Stomach (tissue), 9 donors: Measurements from ENCODE around the gene FDPS. TPM values are rescaled to one million over a fixed set of nuclear protein-coding genes. Genes with fewer than 3 reads are reported as not detected.

Source experiments
- DNase-seq, 2 donors: peaks; one replicate each; pipeline versions ENCODE4 v3.0.0 to v3.0.0-alpha.2; 2013 to 2019
- H3K27ac ChIP-seq, 5 donors: fragments of 200-600 bp in 4 of 5; sonication (generic) in 4 of 5; one replicate each; pipeline ENCODE4 v1.5.1; 2013 to 2019; ENCODE audit warnings: mild to moderate bottlenecking in 1 of 5, moderate library complexity in 1 of 5
- H3K27me3 ChIP-seq, 3 donors: fragments of 200-600 bp; sonication (generic); one replicate each; pipeline ENCODE4 v1.5.1; 2017 to 2019; ENCODE audit warnings: mixed run types in 1 of 3
- H3K36me3 ChIP-seq, 4 donors: fragments of 200-600 bp; sonication (generic); 1 replicate in 3 of 4; 2 replicates in 1 of 4; pipeline ENCODE4 v1.5.1; 2016 to 2019
- H3K4me1 ChIP-seq, 4 donors: fragments of 200-600 bp; sonication (generic); one replicate each; pipeline ENCODE4 v1.5.1; 2016 to 2019
- H3K4me3 ChIP-seq, 4 donors: fragments of 200-600 bp; sonication (generic) in 3 of 4; one replicate each; pipeline ENCODE4 v1.5.1; 2016 to 2019; ENCODE audit warnings: mild to moderate bottlenecking in 1 of 4
- H3K9me3 ChIP-seq, 4 donors: fragments of 200-600 bp; sonication (generic); one replicate each; pipeline ENCODE4 v1.5.1; 2016 to 2019
- EP300 ChIP-seq: sonication (generic); formaldehyde crosslinking; IDR thresholded peaks from one replicate; pipeline ENCODE4 v1.6.1; 2017; ENCODE audit warnings: antibody characterized with exemption
- POLR2A ChIP-seq, 4 donors: fragments of 450-650 bp; IDR thresholded peaks; one replicate each; pipeline ENCODE4 v1.6.1; 2016; ENCODE audit warnings: antibody characterized with exemption in 4 of 4, control low read depth in 2 of 4, mild to moderate bottlenecking in 1 of 4, moderate library complexity in 1 of 4
- POLR2AphosphoS5 ChIP-seq, 3 donors: sonication (generic); formaldehyde crosslinking; IDR thresholded peaks; one replicate each; pipeline ENCODE4 v1.6.1; 2016; ENCODE audit warnings: antibody characterized with exemption in 3 of 3
- WGBS, 5 donors: extraction: QIAGEN DNeasy Blood & Tissue Kit in 3 of 5; methylation state at CpG; one replicate each; pipeline versions ENCODE4 v1.1.5 to v1.1.7; 2013 to 2018; 5-methylcytosine and 5-hydroxymethylcytosine counted together
- intact Hi-C: fragments of 100-400 bp; cut with DNase I; formaldehyde crosslinking; loops from one replicate; pipeline ENCODE4 v1.15.1; 2023; ENCODE audit warnings: low total_unique reads
- polyA plus RNA-seq, 3 donors: library from polyadenylated mRNA; stranded (reverse); fragments of 200-250 nt; gene quantifications; one replicate each; pipeline ENCODE4 v1.2.3, GENCODE V29; 2013
- total RNA-seq, 5 donors: library from RNA; depleted of rRNA; stranded (reverse); fragments of >200 nt; gene quantifications; one replicate each; pipeline versions ENCODE4 v1.1.0 to v1.2.3, GENCODE V29; 2014 to 2016
- TF ChIP-seq, protein P1 (sequence below), 7 experiments: fragments of 450-650 bp in 4 of 7; fragments of 200-600 bp in 3 of 7; sonication (generic) in 3 of 7; IDR thresholded peaks; one replicate each; pipeline ENCODE4 v1.5.1; 2016 to 2019; ENCODE audit warnings: antibody characterized with exemption in 7 of 7, control low read depth in 2 of 7, mild to moderate bottlenecking in 1 of 7
- donor health status: healthy with polysubstance abuse.
- donor health status: Bipolar disorder and iron deficiency.
- donor health status: healthy.

FDPS gene
- total and polyA plus RNA-seq, 8 donors, result 27.7 to 229 (median 113) TPM

DNA sequence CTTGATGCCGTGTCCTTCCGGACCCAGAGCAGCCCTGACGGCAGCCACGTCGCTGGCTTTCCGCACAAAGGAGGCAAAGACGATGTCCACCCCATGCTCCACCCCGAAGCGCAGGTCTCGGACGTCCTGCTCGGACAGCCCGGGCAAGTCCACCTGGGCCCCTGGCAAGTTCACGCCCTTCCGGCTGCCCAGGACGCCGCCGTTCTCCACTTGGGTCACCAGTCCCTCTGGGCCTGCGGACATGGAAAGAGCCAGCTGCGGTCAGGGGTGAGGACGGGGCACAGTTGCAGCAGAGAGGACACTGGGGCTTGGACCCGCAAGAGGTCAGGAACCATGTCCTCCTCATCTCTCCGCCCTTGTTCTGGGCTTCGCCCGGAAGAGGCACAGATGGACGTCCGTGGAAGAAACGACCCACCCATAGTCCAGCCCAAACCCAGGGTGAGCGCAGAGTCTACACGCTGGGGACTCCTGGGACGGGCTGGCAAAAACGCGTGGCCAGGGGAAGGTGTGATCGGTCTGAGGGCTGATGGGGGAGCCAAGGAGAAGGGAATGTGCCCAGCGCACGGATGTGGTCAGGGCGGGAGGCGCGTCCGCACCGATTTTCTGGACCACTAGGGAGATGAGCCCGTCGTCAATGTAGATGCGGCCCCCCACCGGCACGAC lies 14.0 kb upstream of the FDPS start:
- no peak for TF ChIP-seq POLR2AphosphoS5 (IDR thresholded peaks at IDR 0.05)
- TF ChIP-seq, protein P1, sequence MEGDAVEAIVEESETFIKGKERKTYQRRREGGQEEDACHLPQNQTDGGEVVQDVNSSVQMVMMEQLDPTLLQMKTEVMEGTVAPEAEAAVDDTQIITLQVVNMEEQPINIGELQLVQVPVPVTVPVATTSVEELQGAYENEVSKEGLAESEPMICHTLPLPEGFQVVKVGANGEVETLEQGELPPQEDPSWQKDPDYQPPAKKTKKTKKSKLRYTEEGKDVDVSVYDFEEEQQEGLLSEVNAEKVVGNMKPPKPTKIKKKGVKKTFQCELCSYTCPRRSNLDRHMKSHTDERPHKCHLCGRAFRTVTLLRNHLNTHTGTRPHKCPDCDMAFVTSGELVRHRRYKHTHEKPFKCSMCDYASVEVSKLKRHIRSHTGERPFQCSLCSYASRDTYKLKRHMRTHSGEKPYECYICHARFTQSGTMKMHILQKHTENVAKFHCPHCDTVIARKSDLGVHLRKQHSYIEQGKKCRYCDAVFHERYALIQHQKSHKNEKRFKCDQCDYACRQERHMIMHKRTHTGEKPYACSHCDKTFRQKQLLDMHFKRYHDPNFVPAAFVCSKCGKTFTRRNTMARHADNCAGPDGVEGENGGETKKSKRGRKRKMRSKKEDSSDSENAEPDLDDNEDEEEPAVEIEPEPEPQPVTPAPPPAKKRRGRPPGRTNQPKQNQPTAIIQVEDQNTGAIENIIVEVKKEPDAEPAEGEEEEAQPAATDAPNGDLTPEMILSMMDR (IDR thresholded peaks at IDR 0.05), result no peak
- no peak for TF ChIP-seq POLR2A (IDR thresholded peaks at IDR 0.05)
- no peak for TF ChIP-seq EP300
- 27 to 38% (median 29%) methylated on average over 44 to 46 of the region's 46 CpGs for WGBS, 5 donors
- H3K9me3 ChIP-seq, result no peaks in the 10 kb centered on the region
- H3K27ac ChIP-seq, result no peak overlapping the region
- H3K4me1 ChIP-seq, result peaks cover 7 to 12% (median 9%) of the 10 kb centered on the region in 4 donors
- H3K27me3 ChIP-seq, result peaks cover 13 to 53% (median 27%) of the 10 kb centered on the region in 3 donors
- H3K36me3 ChIP-seq, result no peaks in the 10 kb centered on the region
- intact Hi-C loops, result no loop called here
- DNase-seq, result no peak
- peak overlapping the region in 3 of 4 donors; percentile 13 to 27 (median 23) for H3K4me3 ChIP-seq

DNA sequence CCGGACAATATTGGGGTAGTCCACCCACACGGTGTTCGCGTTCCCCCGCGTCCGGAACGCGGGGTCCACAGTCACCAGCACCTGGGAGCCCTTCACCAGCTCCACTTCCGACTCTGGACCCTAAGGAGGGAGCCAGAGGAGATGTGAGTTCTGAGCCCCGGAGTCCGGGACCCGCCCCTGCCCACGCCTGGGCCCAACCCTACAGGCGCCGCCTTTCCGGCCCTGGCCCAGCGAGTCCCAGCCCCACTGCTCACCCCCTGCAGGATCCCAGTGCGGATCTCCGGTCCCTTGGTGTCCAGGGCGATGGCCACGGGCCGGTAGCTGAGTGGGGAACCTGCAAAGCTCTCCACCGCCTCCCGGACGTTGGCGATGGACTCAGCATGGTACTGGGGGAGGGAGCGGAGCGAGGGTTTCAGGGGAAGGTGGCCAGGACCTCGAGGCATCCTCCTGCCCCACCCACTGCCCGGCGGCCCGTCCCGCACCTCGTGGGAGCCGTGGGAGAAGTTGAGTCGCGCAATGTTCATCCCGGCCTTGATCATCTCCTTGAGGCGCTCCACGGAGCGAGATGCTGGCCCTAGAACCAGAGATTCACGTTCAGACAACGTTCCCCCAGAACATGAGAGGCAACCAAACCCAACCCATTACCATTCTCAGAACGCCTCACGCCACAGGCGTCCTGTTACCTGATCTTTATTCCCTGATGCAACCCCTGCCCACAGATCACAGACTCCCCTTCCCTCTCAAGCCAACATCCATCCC lies 13.3 kb upstream of the FDPS start:
- H3K9me3 ChIP-seq, result no peaks in the 10 kb centered on the region
- peaks cover 7 to 12% (median 9%) of the 10 kb centered on the region in 4 donors for H3K4me1 ChIP-seq
- intact Hi-C loops, result no loop called here
- 9 to 20% (median 15%) methylated on average over 22 to 47 of the region's 47 CpGs for WGBS, 5 donors
- peaks cover 13 to 53% (median 27%) of the 10 kb centered on the region in 3 donors for H3K27me3 ChIP-seq
- TF ChIP-seq POLR2A (IDR thresholded peaks at IDR 0.05) (no peak), EP300 (no peak), POLR2AphosphoS5 (IDR thresholded peaks at IDR 0.05) (no peak)
- TF ChIP-seq, protein P1 (IDR thresholded peaks at IDR 0.05), result no peak
- no peak for DNase-seq
- H3K27ac ChIP-seq, result no peak overlapping the region
- no peaks in the 10 kb centered on the region for H3K36me3 ChIP-seq
- peak overlapping the region in 3 of 4 donors; percentile 13 to 27 (median 23) for H3K4me3 ChIP-seq

DNA sequence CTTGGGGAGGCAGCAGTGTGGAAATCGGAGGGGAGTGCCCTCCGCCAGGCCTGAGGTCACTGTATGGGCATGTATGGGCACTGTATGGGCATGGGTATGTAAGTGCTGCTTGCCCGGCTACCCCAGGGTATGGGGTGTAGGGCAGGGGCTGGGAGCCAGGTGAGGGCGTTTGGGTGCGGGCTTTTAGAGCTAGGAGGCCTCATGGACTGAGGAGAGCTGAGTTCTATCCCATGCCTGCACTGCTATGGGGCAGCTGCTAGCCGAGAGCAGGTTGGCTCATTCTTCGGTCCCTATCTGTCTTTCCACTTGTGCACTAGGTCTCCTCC lies 12.8 kb upstream of the FDPS start:
- TF ChIP-seq POLR2AphosphoS5 (IDR thresholded peaks at IDR 0.05) (no peak), POLR2A (IDR thresholded peaks at IDR 0.05) (no peak), EP300 (no peak)
- TF ChIP-seq, protein P1 (IDR thresholded peaks at IDR 0.05), result no peak
- WGBS, 5 donors, result 82 to 88% (median 87%) methylated on average over 4 to 7 of the region's 7 CpGs
- Histone ChIP-seq H3K27me3 (peaks cover 13 to 53% (median 27%) of the 10 kb centered on the region in 3 donors), H3K9me3 (no peaks in the 10 kb centered on the region), H3K4me3 (no peak overlapping the region), H3K27ac (no peak overlapping the region), H3K36me3 (no peaks in the 10 kb centered on the region), H3K4me1 (peaks cover 7 to 12% (median 9%) of the 10 kb centered on the region in 4 donors)
- DNase-seq, result no peak
- intact Hi-C loops, result no loop called here

DNA sequence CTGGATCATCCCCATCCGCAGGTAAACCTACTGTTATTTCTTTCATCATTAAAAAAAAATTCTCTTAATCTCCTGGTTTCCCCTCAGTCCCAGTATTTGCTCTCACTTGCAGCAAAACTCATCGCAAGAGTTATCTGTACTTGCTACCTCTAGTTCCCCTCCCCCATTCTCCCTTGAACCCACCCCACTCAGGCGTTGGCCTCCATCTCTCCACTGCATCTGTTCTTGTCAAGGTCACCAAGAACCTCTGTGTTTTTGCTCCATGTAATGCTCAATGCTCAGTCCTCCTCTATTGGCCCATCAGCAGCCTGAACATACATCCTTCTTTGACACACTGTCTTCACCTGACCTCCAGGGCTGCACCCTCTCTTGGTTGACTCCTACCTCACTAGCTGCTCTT lies 12.0 kb upstream of the FDPS start:
- intact Hi-C loops, result no loop called here
- Histone ChIP-seq H3K9me3 (no peaks in the 10 kb centered on the region), H3K4me3 (no peak overlapping the region), H3K27me3 (peaks cover 13 to 51% (median 27%) of the 10 kb centered on the region in 3 donors), H3K36me3 (no peaks in the 10 kb centered on the region), H3K4me1 (peaks cover 7 to 12% (median 9%) of the 10 kb centered on the region in 4 donors), H3K27ac (no peak overlapping the region)
- WGBS, 5 donors, result 69 to 88% (median 86%) methylated on average over 3 of the region's 3 CpGs
- no peak for DNase-seq
- TF ChIP-seq POLR2AphosphoS5 (IDR thresholded peaks at IDR 0.05) (no peak), EP300 (no peak), POLR2A (IDR thresholded peaks at IDR 0.05) (no peak)
- TF ChIP-seq, protein P1 (IDR thresholded peaks at IDR 0.05), result no peak
